ENCODE data around the gene RASGRF2. TPM values are rescaled to one million over a fixed set of nuclear protein-coding genes. Genes with fewer than 3 reads are reported as not detected.

The RASGRF2 gene
- total RNA-seq, 1 experiment from 2014 or later: 0.18 TPM

- TF ChIP-seq EZH2phosphoT487 (IDR thresholded peaks at IDR 0.05; ENCODE audit: borderline replicate concordance, low read length) (no peak), EZH2 (IDR thresholded peaks at IDR 0.05; ENCODE audit: low read length, unreplicated experiment) (no peak), CTCF (conservative IDR thresholded peaks at IDR 0.05; ENCODE audit: low read depth, low read length) (no peak)
- intact Hi-C loops (cut with micrococcal nuclease): no loop called here
- DNase-seq: no peak
- CTCF ChIA-PET: no interaction called here
- Histone ChIP-seq H3K79me2 (ENCODE audit: low read length) (no peaks in the 10 kb centered on the region), H3K9me3 (ENCODE audit: low read length) (no peaks in the 10 kb centered on the region), H3F3A (ENCODE audit: low read length, unreplicated experiment) (no peaks in the 10 kb centered on the region), H3K9ac (ENCODE audit: low read length) (no peak overlapping the region), H3K27ac (ENCODE audit: low read length) (no peak overlapping the region), H3K9me2 (replicated peaks; ENCODE audit: low read length) (no peaks in the 10 kb centered on the region), H3K4me3 (ENCODE audit: low read length) (no peak overlapping the region), H3K36me3 (ENCODE audit: low read depth, low read length) (no peaks in the 10 kb centered on the region), H3K4me1 (ENCODE audit: insufficient read depth, low read length) (no peaks in the 10 kb centered on the region), H3K4me2 (ENCODE audit: low read length) (no peak overlapping the region), H3K27me3 (ENCODE audit: low read length) (no peaks in the 10 kb centered on the region), H4K20me1 (ENCODE audit: low read length) (no peaks in the 10 kb centered on the region), H2AFZ (ENCODE audit: low read length) (no peak overlapping the region)
- no peak for ATAC-seq
- POLR2A ChIA-PET (ENCODE audit: unreplicated experiment): no interaction called here
- no TSS peak for BruUV-seq (replicated peaks)
These were observed 270.3 kb downstream of the RASGRF2 start for GRCh38 chr5:81230416-81230815.

- Histone ChIP-seq H3K9me2 (replicated peaks; ENCODE audit: low read length) (no peaks in the 10 kb centered on the region), H3K9me3 (ENCODE audit: low read length) (no peaks in the 10 kb centered on the region), H3F3A (ENCODE audit: low read length, unreplicated experiment) (no peaks in the 10 kb centered on the region), H3K4me2 (ENCODE audit: low read length) (no peak overlapping the region), H2AFZ (ENCODE audit: low read length) (no peak overlapping the region), H3K4me3 (ENCODE audit: low read length) (no peak overlapping the region), H3K9ac (ENCODE audit: low read length) (no peak overlapping the region), H3K79me2 (ENCODE audit: low read length) (no peaks in the 10 kb centered on the region), H3K4me1 (ENCODE audit: insufficient read depth, low read length) (no peaks in the 10 kb centered on the region), H4K20me1 (ENCODE audit: low read length) (no peaks in the 10 kb centered on the region), H3K27ac (ENCODE audit: low read length) (no peak overlapping the region), H3K36me3 (ENCODE audit: low read depth, low read length) (no peaks in the 10 kb centered on the region), H3K27me3 (ENCODE audit: low read length) (no peaks in the 10 kb centered on the region)
- no peak for DNase-seq
- intact Hi-C loops (cut with micrococcal nuclease): no loop called here
- TF ChIP-seq CTCF (conservative IDR thresholded peaks at IDR 0.05; ENCODE audit: low read depth, low read length) (no peak), EZH2 (IDR thresholded peaks at IDR 0.05; ENCODE audit: low read length, unreplicated experiment) (no peak), EZH2phosphoT487 (IDR thresholded peaks at IDR 0.05; ENCODE audit: borderline replicate concordance, low read length) (no peak)
- ChIA-PET CTCF (no interaction called here), POLR2A (ENCODE audit: unreplicated experiment) (no interaction called here)
- ATAC-seq: no peak
- BruUV-seq (replicated peaks): no TSS peak
These were observed 272.4 kb downstream of the RASGRF2 start for GRCh38 chr5:81232464-81233079.

- H3K9ac ChIP-seq (ENCODE audit: low read length): no peak within 1 kb of the TSS
- no TSS peak for BruUV-seq (replicated peaks)
- no peak for ATAC-seq
These were observed 273.0 kb downstream of the RASGRF2 start, which contains the start of gene CKMT2 for GRCh38 chr5:81233080-81233634. Gene CKMT2 (plus strand): TSS chr5:81233322. CDS start chr5:81251133, 17,811 bp downstream.

More at GRCh38 chr5:81233080-81233634, 273.0 kb downstream of the RASGRF2 start, which contains the start of gene CKMT2:
- Histone ChIP-seq H3K9me2 (replicated peaks; ENCODE audit: low read length) (no peaks in the 10 kb centered on the region), H3K36me3 (ENCODE audit: low read depth, low read length) (no peaks in the 10 kb centered on the region), H3K27me3 (ENCODE audit: low read length) (no peaks in the 10 kb centered on the region), H3K4me3 (ENCODE audit: low read length) (no peak within 1 kb of the TSS), H2AFZ (ENCODE audit: low read length) (no peak within 1 kb of the TSS), H3F3A (ENCODE audit: low read length, unreplicated experiment) (no peaks in the 10 kb centered on the region), H3K27ac (ENCODE audit: low read length) (no peak within 1 kb of the TSS), H4K20me1 (ENCODE audit: low read length) (no peaks in the 10 kb centered on the region), H3K4me2 (ENCODE audit: low read length) (no peak within 1 kb of the TSS), H3K9me3 (ENCODE audit: low read length) (no peaks in the 10 kb centered on the region), H3K79me2 (ENCODE audit: low read length) (no peaks in the 10 kb centered on the region), H3K4me1 (ENCODE audit: insufficient read depth, low read length) (no peaks in the 10 kb centered on the region)
- intact Hi-C loops (cut with micrococcal nuclease): no loop called here
- TF ChIP-seq EZH2phosphoT487 (IDR thresholded peaks at IDR 0.05; ENCODE audit: borderline replicate concordance, low read length): no peak
- TF ChIP-seq CTCF (conservative IDR thresholded peaks at IDR 0.05; ENCODE audit: low read depth, low read length): no peak
- no peak for TF ChIP-seq EZH2 (IDR thresholded peaks at IDR 0.05; ENCODE audit: low read length, unreplicated experiment)
- no peak for DNase-seq
- POLR2A ChIA-PET (ENCODE audit: unreplicated experiment): no interaction called here
- CTCF ChIA-PET: no interaction called here

Measured in PC-3 (cell line).